Esophagus muscularis mucosa (tissue), 4 donors: ENCODE results near the gene CAMK1. TPM values are rescaled to one million over a fixed set of nuclear protein-coding genes. Genes with fewer than 3 reads are reported as not detected.

Experiments
- DNase-seq: peaks from one replicate; pipeline ENCODE4 v3.0.0-alpha.2; 2017; ENCODE audit errors: extremely low spot score
- H3K27ac ChIP-seq, 4 donors: fragments of 200-600 bp; sonication (generic); replicated peaks in 1 of 4; 1 replicate in 3 of 4; 2 replicates in 1 of 4; pipeline ENCODE4 v1.5.1; 2016 to 2019; ENCODE audit warnings: mild to moderate bottlenecking in 1 of 4
- H3K27me3 ChIP-seq, 4 donors: fragments of 200-600 bp; sonication (generic); one replicate each; pipeline versions ENCODE4 v1.5.1 to v1.6.0; 2016 to 2019
- H3K36me3 ChIP-seq, 4 donors: fragments of 200-600 bp; sonication (generic); one replicate each; pipeline ENCODE4 v1.5.1; 2016 to 2019
- H3K4me1 ChIP-seq, 4 donors: fragments of 200-600 bp; sonication (generic); one replicate each; pipeline ENCODE4 v1.5.1; 2016 to 2019
- H3K4me3 ChIP-seq, 4 donors: fragments of 200-600 bp; sonication (generic); 1 replicate in 2 of 4; 2 replicates in 2 of 4; pipeline ENCODE4 v1.5.1; 2016 to 2019; ENCODE audit warnings: mild to moderate bottlenecking in 4 of 4, moderate library complexity in 1 of 4
- H3K9me3 ChIP-seq, 4 donors: fragments of 200-600 bp; sonication (generic); 1 replicate in 3 of 4; 2 replicates in 1 of 4; pipeline ENCODE4 v1.5.1; 2016 to 2019
- CTCF ChIP-seq, 3 experiments: fragments of 200-600 bp in 2 of 3; fragments of 450-650 bp in 1 of 3; sonication (generic) in 2 of 3; IDR thresholded peaks; one replicate each; pipeline ENCODE4 v1.5.1; 2017 to 2019; ENCODE audit warnings: antibody characterized with exemption in 3 of 3, mild to moderate bottlenecking in 2 of 3, moderate library complexity in 1 of 3
- EP300 ChIP-seq: sonication (generic); formaldehyde crosslinking; IDR thresholded peaks from one replicate; pipeline ENCODE4 v1.6.1; 2017; ENCODE audit warnings: antibody characterized with exemption
- POLR2A ChIP-seq: fragments of 450-650 bp; IDR thresholded peaks from one replicate; pipeline ENCODE4 v1.6.1; 2017; ENCODE audit warnings: antibody characterized with exemption, moderate library complexity, mild to moderate bottlenecking, low read depth
- POLR2AphosphoS5 ChIP-seq, 2 donors: sonication (generic); formaldehyde crosslinking; IDR thresholded peaks; one replicate each; pipeline ENCODE4 v1.6.1; 2017; ENCODE audit warnings: antibody characterized with exemption in 2 of 2
- WGBS: methylation state at CpG from one replicate; pipeline ENCODE4 v1.1.5; 2018; 5-methylcytosine and 5-hydroxymethylcytosine counted together
- intact Hi-C: fragments of 100-400 bp; cut with DNase I; formaldehyde crosslinking; loops from one replicate; pipeline ENCODE4 v1.15.1; 2023
- total RNA-seq, 4 donors: library from RNA; depleted of rRNA; stranded (reverse); fragments of >200 nt; gene quantifications; one replicate each; pipeline versions ENCODE4 v1.1.0 to v1.2.1, GENCODE V29; 2016

Gene CAMK1
- total RNA-seq, 4 donors from 2014 or later, result 53.6 to 78.9 (median 70.2) TPM

- Histone ChIP-seq H3K4me3 (no peak overlapping the region), H3K27ac (peak overlapping the region; percentile 92 to 99 (median 96)), H3K9me3 (no peaks in the 10 kb centered on the region), H3K4me1 (peaks cover 22 to 27% (median 24%) of the 10 kb centered on the region in 4 donors), H3K36me3 (peaks cover 33 to 50% (median 42%) of the 10 kb centered on the region in 4 donors), H3K27me3 (no peaks in the 10 kb centered on the region)
- intact Hi-C loops, result no loop called here
- TF ChIP-seq EP300 (no peak), POLR2AphosphoS5 (IDR thresholded peaks at IDR 0.05) (no peak), CTCF (IDR thresholded peaks at IDR 0.05) (peak in 1 of 3 experiments; percentile 4)
- DNase-seq, result no peak
- WGBS, result 81% methylated on average over 4 of the region's 7 CpGs
Measured at GRCh38 chr3:9808345-9809037, 38.7 kb upstream of the CAMK1 start.

GRCh38 chr3:9807981-9808344 lies 38.2 kb upstream of the CAMK1 start:
- H3K9me3 ChIP-seq, result no peaks in the 10 kb centered on the region
- WGBS, result 91% methylated on average over 2 of the region's 2 CpGs
- H3K4me1 ChIP-seq, result peaks cover 23 to 27% (median 25%) of the 10 kb centered on the region in 4 donors
- H3K27ac ChIP-seq, result peak overlapping the region; percentile 92 to 99 (median 96)
- H3K4me3 ChIP-seq, result no peak overlapping the region
- TF ChIP-seq POLR2AphosphoS5 (IDR thresholded peaks at IDR 0.05) (no peak), POLR2A (no peak), CTCF (IDR thresholded peaks at IDR 0.05) (no peak), EP300 (no peak)
- intact Hi-C loops, result no loop called here
- no peaks in the 10 kb centered on the region for H3K27me3 ChIP-seq
- no peak for DNase-seq
- peaks cover 38 to 50% (median 47%) of the 10 kb centered on the region in 4 donors for H3K36me3 ChIP-seq

GRCh38 chr3:9806688-9807589 lies 37.2 kb upstream of the CAMK1 start:
- H3K27me3 ChIP-seq, result no peaks in the 10 kb centered on the region
- no peaks in the 10 kb centered on the region for H3K9me3 ChIP-seq
- H3K27ac ChIP-seq, result no peak overlapping the region
- H3K4me3 ChIP-seq, result no peak overlapping the region
- no peak for DNase-seq
- intact Hi-C loops, result no loop called here
- H3K36me3 ChIP-seq, result peaks cover 45 to 58% (median 54%) of the 10 kb centered on the region in 4 donors
- no peak for TF ChIP-seq EP300
- no peak for TF ChIP-seq POLR2AphosphoS5 (IDR thresholded peaks at IDR 0.05)
- TF ChIP-seq CTCF (IDR thresholded peaks at IDR 0.05), result no peak
- no peak for TF ChIP-seq POLR2A
- peaks cover 23 to 27% (median 25%) of the 10 kb centered on the region in 4 donors for H3K4me1 ChIP-seq
- WGBS, result 87% methylated on average over 7 of the region's 7 CpGs

GRCh38 chr3:9806137-9806536 lies 36.4 kb upstream of the CAMK1 start:
- Histone ChIP-seq H3K4me1 (peaks cover 20 to 23% (median 21%) of the 10 kb centered on the region in 4 donors), H3K27me3 (no peaks in the 10 kb centered on the region), H3K36me3 (peaks cover 53 to 66% (median 62%) of the 10 kb centered on the region in 4 donors), H3K27ac (no peak overlapping the region), H3K4me3 (no peak overlapping the region), H3K9me3 (no peaks in the 10 kb centered on the region)
- intact Hi-C loops, result no loop called here
- WGBS, result 90% methylated on average over 11 of the region's 12 CpGs
- no peak for DNase-seq
- TF ChIP-seq CTCF (IDR thresholded peaks at IDR 0.05) (no peak), POLR2A (no peak), POLR2AphosphoS5 (IDR thresholded peaks at IDR 0.05) (no peak), EP300 (no peak)
